K562 (cell line): ENCODE results near the gene ZSWIM4. TPM values are rescaled to one million over a fixed set of nuclear protein-coding genes. Genes with fewer than 3 reads are reported as not detected.

Experiments
- ATAC-seq: fragments of 200-7000 bp; cut with Tn5 transposase; 3 replicates; pipeline ENCODE4 v1.9.1; 2020; ENCODE audit warnings: moderate library complexity
- BruUV-seq: library from RNA; stranded (reverse); fragments of 400-500 nt; replicated peaks from 2 replicates; lab custom pipeline; 2021; lab: Mats Ljungman, UMichigan
- CTCF ChIA-PET: fragments of 300-600 bp; formaldehyde crosslinking; extraction: SDS; loops from one replicate; lab custom pipeline; 2021; ENCODE audit warnings: low intra/inter-chr PET ratio; lab: Yijun Ruan, JAX
- POLR2A ChIA-PET: fragments of 300-600, 350-650 bp; sonication (Branson Sonifier 250); formaldehyde crosslinking; extraction: SDS; loops from one replicate; lab custom pipeline; 2021; ENCODE audit warnings: antibody characterized with exemption, inconsistent platforms; lab: Yijun Ruan, JAX
- DNase-seq, 4 experiments: peaks; one replicate each; pipeline versions ENCODE4 v3.0.0 to v3.0.0-alpha.2; 2011 to 2018; ENCODE audit warnings: low spot score in 3 of 4, mixed read lengths in 3 of 4; ENCODE audit errors: extremely low read depth in 1 of 4
- FAIRE-seq: peaks from 2 replicates; lab custom pipeline; 2011; peaks lifted over from hg19 to GRCh38; lab: Jason Lieb, UNC
- H2AFZ ChIP-seq: 2 replicates; pipeline ENCODE4 v1.6.0; 2011; ENCODE audit warnings: low read depth, low read length, control low read depth, inconsistent platforms
- H3K27ac ChIP-seq: fragments of 200-600 bp; 3 replicates; pipeline ENCODE4 v1.8.0; 2011; ENCODE audit warnings: low read depth, mild to moderate bottlenecking, control low read depth, inconsistent platforms, low read length, moderate library complexity, mixed read lengths; ENCODE audit errors: extremely low read depth
- H3K27me3 ChIP-seq, 2 experiments: fragments of 300-600 bp in 1 of 2; 2 replicates in 1 of 2; 3 replicates in 1 of 2; pipeline versions ENCODE4 v1.6.0 to v1.8.0; 2011; ENCODE audit warnings: inconsistent platforms in 2 of 2, low read length in 2 of 2, mild to moderate bottlenecking in 1 of 2, mixed read lengths in 1 of 2, moderate library complexity in 1 of 2; ENCODE audit not compliant: control insufficient read depth in 2 of 2, insufficient read depth in 2 of 2
- H3K36me3 ChIP-seq: fragments of 300-600 bp; 3 replicates; pipeline ENCODE4 v1.8.0; 2011; ENCODE audit warnings: mild to moderate bottlenecking, low read length, inconsistent platforms; ENCODE audit not compliant: control insufficient read depth, insufficient read depth
- H3K4me1 ChIP-seq, 2 experiments: fragments of 200-600 bp in 1 of 2; replicated peaks in 1 of 2; 2 replicates in 1 of 2; 3 replicates in 1 of 2; pipeline versions ENCODE4 v1.5.1 to v1.8.0; 2011; ENCODE audit warnings: inconsistent platforms in 2 of 2, low read length in 2 of 2, mild to moderate bottlenecking in 1 of 2, mixed read lengths in 1 of 2, moderate library complexity in 1 of 2; ENCODE audit not compliant: control insufficient read depth in 2 of 2, insufficient read depth in 2 of 2
- H3K4me2 ChIP-seq: 2 replicates; pipeline ENCODE4 v1.6.1; 2011; ENCODE audit warnings: low read length, control low read depth, inconsistent platforms, mixed read lengths; ENCODE audit not compliant: insufficient read depth
- H3K4me3 ChIP-seq: fragments of 200-600 bp; sonication (generic), shearing (Covaris generic); 2 replicates; pipeline ENCODE4 v1.5.1; 2016; ENCODE audit warnings: control low read depth, inconsistent platforms
- H3K79me2 ChIP-seq: fragments of 200-600 bp; 3 replicates; pipeline ENCODE4 v1.8.0; 2011; ENCODE audit warnings: low read length, inconsistent platforms; ENCODE audit not compliant: control insufficient read depth, insufficient read depth
- H3K9ac ChIP-seq, 2 experiments: 2 replicates each; pipeline versions ENCODE4 v1.6.0 to v1.6.1; 2011; ENCODE audit warnings: low read depth in 2 of 2, low read length in 2 of 2, control low read depth in 1 of 2, inconsistent platforms in 1 of 2, mild to moderate bottlenecking in 1 of 2, mixed read lengths in 1 of 2; ENCODE audit not compliant: insufficient read depth in 1 of 2
- H3K9me1 ChIP-seq: one replicate; pipeline ENCODE4 v1.6.0; 2011; ENCODE audit warnings: inconsistent platforms, mild to moderate bottlenecking, low read length, moderate library complexity; ENCODE audit not compliant: control insufficient read depth, insufficient read depth
- H3K9me3 ChIP-seq: replicated peaks from 2 replicates; pipeline ENCODE4 v1.5.1; 2011; ENCODE audit warnings: low read depth, low read length, inconsistent platforms; ENCODE audit not compliant: control insufficient read depth, insufficient read depth
- H4K20me1 ChIP-seq: replicated peaks from 2 replicates; pipeline ENCODE4 v1.6.1; 2011; ENCODE audit warnings: low read length, inconsistent platforms, mixed read lengths; ENCODE audit not compliant: control insufficient read depth, insufficient read depth
- BCOR ChIP-seq: fragments of 450-650 bp; IDR thresholded peaks from 2 replicates; pipeline ENCODE4 v1.6.1; 2016
- CSDE1 ChIP-seq, 2 experiments: fragments of 450-650 bp; IDR thresholded peaks; 2 replicates each; pipeline ENCODE4 v1.6.1; 2016; ENCODE audit warnings: mild to moderate bottlenecking in 1 of 2
- HDAC3 ChIP-seq: fragments of 450-650 bp; IDR thresholded peaks from 2 replicates; pipeline ENCODE4 v1.6.1; 2018; ENCODE audit warnings: borderline replicate concordance, mild to moderate bottlenecking, moderate library complexity; ENCODE audit not compliant: partially characterized antibody
- KDM1A ChIP-seq, 2 experiments: fragments of 450-650 bp; IDR thresholded peaks; 2 replicates each; pipeline ENCODE4 v1.6.1; 2016; ENCODE audit warnings: mild to moderate bottlenecking in 2 of 2
- MED1 ChIP-seq: sonication (generic); formaldehyde crosslinking; IDR thresholded peaks from 2 replicates; pipeline ENCODE4 v1.8.1; 2023; ENCODE audit warnings: missing genetic modification reagents, borderline replicate concordance
- NFE2 ChIP-seq: IDR thresholded peaks from 2 replicates; pipeline ENCODE4 v1.6.1; 2014; ENCODE audit warnings: antibody characterized with exemption, low read depth
- POLR3A ChIP-seq: IDR thresholded peaks from 2 replicates; pipeline ENCODE4 v1.6.1; 2011; ENCODE audit warnings: borderline replicate concordance, mild to moderate bottlenecking, moderate library complexity; ENCODE audit not compliant: insufficient read length, insufficient read depth; ENCODE audit errors: extremely low read depth
- RBM39 ChIP-seq: fragments of 200-400 bp; formaldehyde crosslinking; optimal IDR thresholded peaks from 2 replicates; pipeline ENCODE3; 2018; ENCODE audit warnings: low read depth, low read length
- SOX6 ChIP-seq: fragments of 450-650 bp; IDR thresholded peaks from 2 replicates; pipeline ENCODE4 v1.6.1; 2014; ENCODE audit warnings: mild to moderate bottlenecking
- TARDBP ChIP-seq: fragments of 450-650 bp; IDR thresholded peaks from 2 replicates; pipeline ENCODE4 v1.6.1; 2016
- ZFP36 ChIP-seq: fragments of 150-350 bp; IDR thresholded peaks from 2 replicates; pipeline ENCODE4 v1.6.1; 2018; ENCODE audit warnings: low read length, low read depth; ENCODE audit not compliant: partially characterized antibody
- ZNF121 ChIP-seq: sonication (generic); formaldehyde crosslinking; conservative IDR thresholded peaks from 2 replicates; pipeline ENCODE4 v1.8.0; 2022; ENCODE audit warnings: missing genetic modification reagents
- ZNF316 ChIP-seq: fragments of 450-650 bp; IDR thresholded peaks from 2 replicates; pipeline ENCODE4 v1.6.1; 2016
- WGBS: fragments of 100-300 bp; shearing (Covaris generic); methylation state at CpG from one replicate; pipeline ENCODE4 v1.1.6; 2016; ENCODE audit warnings: low coverage, mixed read lengths; ENCODE audit not compliant: insufficient coverage; ENCODE audit errors: missing lambda C conversion rate; 5-methylcytosine and 5-hydroxymethylcytosine counted together
- in situ Hi-C: fragments of 300-500 bp; cut with MboI; formaldehyde crosslinking; loops from 4 replicates; pipeline ENCODE4 v1.15.0; 2018; ENCODE audit warnings: inconsistent platforms, mixed read lengths
- intact Hi-C: fragments of 100-400 bp; cut with micrococcal nuclease; formaldehyde crosslinking; loops from 2 replicates; pipeline ENCODE4 v1.14.2; 2022
- polyA plus RNA-seq, 8 experiments: library from polyadenylated mRNA; depleted of rRNA in 4 of 8; stranded (reverse) in 5 of 8; unstranded in 3 of 8; fragments of >200 nt; fragmentation: Nextera tagmentation in 2 of 8; fragmentation: Illumina TruSeq in 1 of 8; extraction: Ambion mirVana in 2 of 8; extraction: Trizol in 1 of 8; gene quantifications; 2 replicates each; pipeline versions ENCODE4 v1.2.1 to v1.2.3, GENCODE V29; 2011 to 2014; ENCODE audit warnings: inconsistent platforms in 1 of 8, missing spikeins in 1 of 8
- total RNA-seq, 7 experiments: library from RNA; depleted of rRNA in 6 of 7; stranded (reverse); fragments of >200 nt in 6 of 7; fragmentation: Illumina TruSeq in 2 of 7; extraction: Trizol in 2 of 7; gene quantifications; 2 replicates each; pipeline versions ENCODE4 v1.2.1 to v1.2.3, GENCODE V29; 2011 to 2021; ENCODE audit warnings: low replicate concordance in 1 of 7
- TF ChIP-seq, protein P1 (sequence below): sonication (generic); formaldehyde crosslinking; IDR thresholded peaks from 2 replicates; pipeline ENCODE4 v1.8.0; 2022; ENCODE audit warnings: mild to moderate bottlenecking, missing genetic modification reagents
- TF ChIP-seq, protein P2 (sequence below): fragments of 450-650 bp; IDR thresholded peaks from one replicate; pipeline ENCODE4 v1.6.1; 2018; ENCODE audit warnings: mild to moderate bottlenecking, moderate library complexity; ENCODE audit not compliant: partially characterized antibody
- TF ChIP-seq, protein P3 (sequence below): fragments of 250-450 bp; sonication (Bioruptor Pico); IDR thresholded peaks from 2 replicates; pipeline ENCODE4 v1.8.0; 2022; ENCODE audit warnings: moderate library complexity, mild to moderate bottlenecking, inconsistent platforms

The ZSWIM4 gene
- total and polyA plus RNA-seq, 9 of the 15 experiments (the other 6 are each of a cell fraction or from before 2014, with no cell fraction given), result 0.25 to 3.7 (median 0.79) TPM; not detected in 2

- FAIRE-seq (no peak), DNase-seq (no peak), ATAC-seq (no peak)
- Histone ChIP-seq H3K4me1 (peaks cover 7 to 21% of the 10 kb centered on the region in 2 experiments; a peak in 4 of 5 replicates), H3K36me3 (peaks cover 6% of the 10 kb centered on the region; the same call in 2 of the 3 replicates), H3K9me3 (no peaks in the 10 kb centered on the region), H3K4me2 (no peak overlapping the region), H3K27me3 (no peaks in the 10 kb centered on the region), H4K20me1 (no peaks in the 10 kb centered on the region), H3K27ac (peak overlapping the region; percentile 37; the same call in 1 of the 3 replicates), H2AFZ (peak overlapping the region; percentile 56), H3K4me3 (no peak overlapping the region), H3K79me2 (no peaks in the 10 kb centered on the region), H3K9me1 (no peaks in the 10 kb centered on the region), H3K9ac (no peak overlapping the region)
- intact Hi-C loops (no loop called here), in situ Hi-C loops (no loop called here)
- CTCF ChIA-PET, result interaction anchor here (0.7 to 3.3 kb wide), 2 partner anchors 79 to 96 kb away, joined by 3 to 25 read pairs; no protein-coding TSS in a partner anchor
- WGBS, result 67% methylated on average over 17 of the region's 18 CpGs
- TF ChIP-seq BCOR (peak; percentile 53; the same call in 1 of the 2 replicates), CSDE1 (IDR thresholded peaks at IDR 0.05) (no peak), MED1 (CRISPR knock-in tag) (no peak), ZNF121 (CRISPR knock-in tag) (peak; percentile 86), TARDBP (no peak), NFE2 (no peak), KDM1A (IDR thresholded peaks at IDR 0.05) (0 out of 4 replicates have a peak, but pooled peaks of 1 of the 2 experiments have one; percentile 16), ZNF316 (no peak), SOX6 (0 out of 2 replicates have a peak, but pooled peaks have one; percentile 28), HDAC3 (no peak), ZFP36 (no peak), RBM39 (no peak), POLR3A (no peak)
- TF ChIP-seq, protein P1, sequence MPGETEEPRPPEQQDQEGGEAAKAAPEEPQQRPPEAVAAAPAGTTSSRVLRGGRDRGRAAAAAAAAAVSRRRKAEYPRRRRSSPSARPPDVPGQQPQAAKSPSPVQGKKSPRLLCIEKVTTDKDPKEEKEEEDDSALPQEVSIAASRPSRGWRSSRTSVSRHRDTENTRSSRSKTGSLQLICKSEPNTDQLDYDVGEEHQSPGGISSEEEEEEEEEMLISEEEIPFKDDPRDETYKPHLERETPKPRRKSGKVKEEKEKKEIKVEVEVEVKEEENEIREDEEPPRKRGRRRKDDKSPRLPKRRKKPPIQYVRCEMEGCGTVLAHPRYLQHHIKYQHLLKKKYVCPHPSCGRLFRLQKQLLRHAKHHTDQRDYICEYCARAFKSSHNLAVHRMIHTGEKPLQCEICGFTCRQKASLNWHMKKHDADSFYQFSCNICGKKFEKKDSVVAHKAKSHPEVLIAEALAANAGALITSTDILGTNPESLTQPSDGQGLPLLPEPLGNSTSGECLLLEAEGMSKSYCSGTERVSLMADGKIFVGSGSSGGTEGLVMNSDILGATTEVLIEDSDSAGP (CRISPR knock-in tag), result no peak
- TF ChIP-seq, protein P2, sequence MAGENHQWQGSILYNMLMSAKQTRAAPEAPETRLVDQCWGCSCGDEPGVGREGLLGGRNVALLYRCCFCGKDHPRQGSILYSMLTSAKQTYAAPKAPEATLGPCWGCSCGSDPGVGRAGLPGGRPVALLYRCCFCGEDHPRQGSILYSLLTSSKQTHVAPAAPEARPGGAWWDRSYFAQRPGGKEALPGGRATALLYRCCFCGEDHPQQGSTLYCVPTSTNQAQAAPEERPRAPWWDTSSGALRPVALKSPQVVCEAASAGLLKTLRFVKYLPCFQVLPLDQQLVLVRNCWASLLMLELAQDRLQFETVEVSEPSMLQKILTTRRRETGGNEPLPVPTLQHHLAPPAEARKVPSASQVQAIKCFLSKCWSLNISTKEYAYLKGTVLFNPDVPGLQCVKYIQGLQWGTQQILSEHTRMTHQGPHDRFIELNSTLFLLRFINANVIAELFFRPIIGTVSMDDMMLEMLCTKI, result no peak
- TF ChIP-seq, protein P3, sequence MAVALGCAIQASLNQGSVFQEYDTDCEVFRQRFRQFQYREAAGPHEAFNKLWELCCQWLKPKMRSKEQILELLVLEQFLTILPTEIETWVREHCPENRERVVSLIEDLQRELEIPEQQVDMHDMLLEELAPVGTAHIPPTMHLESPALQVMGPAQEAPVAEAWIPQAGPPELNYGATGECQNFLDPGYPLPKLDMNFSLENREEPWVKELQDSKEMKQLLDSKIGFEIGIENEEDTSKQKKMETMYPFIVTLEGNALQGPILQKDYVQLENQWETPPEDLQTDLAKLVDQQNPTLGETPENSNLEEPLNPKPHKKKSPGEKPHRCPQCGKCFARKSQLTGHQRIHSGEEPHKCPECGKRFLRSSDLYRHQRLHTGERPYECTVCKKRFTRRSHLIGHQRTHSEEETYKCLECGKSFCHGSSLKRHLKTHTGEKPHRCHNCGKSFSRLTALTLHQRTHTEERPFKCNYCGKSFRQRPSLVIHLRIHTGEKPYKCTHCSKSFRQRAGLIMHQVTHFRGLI, result no peak
- POLR2A ChIA-PET, result interaction anchor here (0.6 to 1.4 kb wide), 7 partner anchors 9 to 97 kb away, joined by 3 to 7 read pairs (median 3); no protein-coding TSS in a partner anchor
- BruUV-seq, result no TSS peak
These were observed 11.4 kb upstream of the ZSWIM4 start for GRCh38 chr19:13783565-13784500.
